Stimulated activated CD4-positive, alpha-beta T cell treated with anti-CD3 and anti-CD28 coated beads, Interleukin-15, amount 100 ng/mL, for 48 hours (primary cell): Measurements from ENCODE around the gene CASK.

Experiments
- DNase-seq, 2 donors: peaks; one replicate each; pipeline ENCODE4 v3.0.0-alpha.2; 2020; ENCODE audit warnings: low read depth in 2 of 2

CASK gene

DNA sequence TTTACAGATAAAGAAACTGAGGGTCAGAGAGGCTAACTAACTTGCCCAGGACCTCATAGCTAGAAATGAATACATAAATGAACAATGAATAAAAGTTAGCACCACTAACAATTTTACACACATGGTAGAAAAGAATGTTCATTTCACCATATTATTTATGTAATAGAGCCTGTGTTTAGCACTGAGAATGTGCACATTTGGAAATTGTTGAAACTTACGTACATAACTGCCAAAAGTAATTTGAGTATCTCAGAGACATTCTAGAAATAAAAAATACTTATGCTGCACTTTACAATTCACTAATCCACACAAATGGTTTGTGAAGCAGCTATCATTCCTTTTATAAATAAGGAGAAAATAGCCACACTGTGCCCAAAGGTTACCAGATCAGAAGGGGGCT is 9.9 kb downstream of the CASK start:
- DNase-seq: no peak

DNA sequence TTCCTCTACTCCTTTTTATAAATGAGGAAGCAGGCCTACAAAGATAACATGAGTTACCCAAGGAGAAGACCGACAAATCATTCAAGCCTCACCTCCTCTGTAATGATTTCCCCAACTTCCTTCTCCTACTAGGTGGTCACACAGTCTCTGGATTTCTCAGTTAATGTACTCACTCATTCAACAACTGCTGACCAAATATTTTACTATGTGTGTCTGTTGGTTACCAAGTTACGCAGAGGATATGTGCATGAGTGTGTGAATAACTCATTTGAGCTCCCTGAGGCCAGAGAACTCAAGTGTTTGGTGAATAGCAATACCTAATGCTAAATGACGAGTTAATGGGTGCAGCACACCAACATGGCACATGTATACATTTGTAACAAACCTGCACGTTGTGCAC is 10.4 kb downstream of the CASK start:
- no peak for DNase-seq

DNA sequence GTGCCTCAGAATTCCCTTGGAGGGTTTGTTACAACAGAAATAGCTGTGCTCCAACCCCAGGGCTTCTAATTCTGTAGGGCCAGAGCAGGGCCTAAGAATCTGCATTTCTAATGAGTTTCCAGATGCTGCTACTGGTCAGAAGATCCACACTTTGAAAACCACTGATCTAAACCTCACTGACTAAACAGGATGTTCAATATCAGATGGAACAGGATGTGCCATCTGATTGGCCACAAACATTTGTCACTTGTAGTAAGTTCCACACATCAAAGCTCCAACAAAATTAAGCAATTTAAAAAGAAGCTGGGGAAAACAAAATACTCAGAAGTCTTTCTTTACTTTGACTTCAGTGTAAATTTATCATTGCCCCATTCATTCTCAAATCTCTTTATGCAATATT is 14.3 kb downstream of the CASK start:
- no peak for DNase-seq

DNA sequence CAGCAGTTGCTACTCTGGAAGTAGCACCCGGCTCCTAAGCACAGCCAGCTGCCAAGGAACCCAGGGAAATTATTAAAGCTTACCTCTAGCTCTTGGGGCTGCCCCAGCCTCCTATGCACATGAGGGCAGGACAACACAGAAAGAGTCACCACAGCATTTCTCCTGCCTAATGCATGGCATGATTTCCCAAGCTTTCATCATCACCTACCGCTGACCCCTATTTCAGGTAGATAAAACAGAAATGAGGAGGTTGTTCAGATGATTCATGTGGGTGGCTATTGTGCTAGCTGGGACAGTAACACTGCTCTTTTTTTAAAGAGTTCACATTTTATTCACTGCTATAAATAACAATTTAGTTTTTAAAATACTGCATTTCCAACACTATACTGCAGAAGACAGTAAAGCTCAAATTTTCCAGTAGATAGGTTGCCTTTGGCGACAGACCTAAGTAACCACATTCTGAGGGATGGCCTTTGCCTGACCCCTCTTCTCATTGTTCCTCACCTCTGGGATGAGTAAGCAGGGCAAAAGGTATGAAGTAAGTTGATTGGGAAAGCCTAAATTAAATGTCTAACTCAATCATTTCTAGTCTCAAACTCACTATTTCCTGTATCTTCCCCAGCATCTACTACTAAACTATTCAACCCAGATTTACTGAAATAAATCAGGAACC is 16.7 kb downstream of the CASK start:
- no peak for DNase-seq

DNA sequence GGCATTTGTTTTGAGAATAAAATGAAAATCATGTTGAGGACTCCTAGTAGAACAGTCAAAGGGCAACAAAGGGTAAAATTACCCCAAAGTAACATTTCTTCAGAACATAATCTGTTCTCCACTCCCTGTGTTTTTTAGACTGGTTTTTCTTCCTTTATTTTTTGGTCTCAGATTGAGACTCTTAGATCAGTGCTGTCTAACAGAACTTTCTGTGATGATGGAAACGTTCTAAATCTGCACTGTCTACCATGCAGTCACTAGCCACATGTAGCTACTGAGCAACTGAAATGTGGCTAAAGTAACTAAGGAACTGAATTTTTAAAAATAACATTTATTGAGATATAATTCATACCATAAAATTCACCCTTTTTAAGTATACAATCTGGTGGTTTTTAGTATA is 19.8 kb downstream of the CASK start:
- DNase-seq: no peak

DNA sequence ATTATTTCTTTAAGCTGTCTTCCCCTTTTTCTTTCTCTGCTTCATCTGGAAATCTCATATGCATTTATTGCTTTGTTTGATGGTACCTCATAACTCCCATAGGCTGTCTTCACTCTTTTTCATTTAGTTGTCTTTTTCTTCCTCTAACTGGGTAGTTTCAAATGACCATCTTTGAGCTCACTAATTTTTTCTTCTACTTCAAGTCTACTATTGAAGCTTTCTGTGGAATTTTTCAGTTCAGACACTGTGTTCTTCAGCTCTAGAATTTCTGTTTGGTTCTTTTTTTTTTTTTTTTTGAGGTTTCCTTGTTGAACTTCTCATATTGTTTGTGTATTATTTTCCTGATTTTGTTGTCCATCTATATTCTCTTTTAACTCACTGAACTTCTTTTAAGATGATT is 23.0 kb downstream of the CASK start:
- no peak for DNase-seq

DNA sequence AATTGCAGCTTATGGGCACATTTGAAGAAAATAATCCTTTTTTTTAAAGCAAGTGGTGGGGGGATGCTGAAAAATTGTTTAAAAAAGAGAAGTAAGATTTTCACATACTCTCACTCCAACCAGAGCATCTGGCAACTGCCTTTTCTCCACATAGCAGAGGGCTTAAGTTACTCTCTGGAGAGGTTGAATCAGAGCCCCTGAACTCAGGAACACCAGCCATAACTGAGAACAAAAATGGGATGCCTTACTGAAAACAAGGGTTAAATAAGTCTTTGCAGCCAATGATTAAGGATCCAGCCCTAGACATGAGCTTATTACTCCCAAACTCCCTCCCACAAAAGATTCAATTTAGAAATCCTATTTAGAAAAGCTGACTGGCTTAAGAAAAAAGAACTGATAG is 27.5 kb downstream of the CASK start:
- DNase-seq: no peak

DNA sequence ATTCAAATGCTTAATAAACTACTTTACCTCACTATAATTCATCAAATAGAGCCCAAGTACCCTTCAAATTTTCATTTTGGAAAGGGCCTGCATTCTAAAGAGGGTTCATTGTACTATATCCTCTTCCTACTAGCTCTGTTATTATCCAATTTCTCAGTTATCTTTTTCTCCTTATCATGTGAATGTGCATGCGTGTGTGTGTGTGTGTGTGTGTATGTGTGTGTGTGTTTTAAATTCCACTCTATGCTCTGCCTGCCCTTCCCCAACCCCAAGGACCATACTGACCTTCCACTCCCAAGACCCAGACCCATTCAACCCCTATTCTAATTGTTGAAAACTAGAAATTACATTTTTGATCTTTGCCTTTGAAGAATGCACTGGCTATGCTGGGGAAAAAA is 33.3 kb downstream of the CASK start:
- DNase-seq: no peak

DNA sequence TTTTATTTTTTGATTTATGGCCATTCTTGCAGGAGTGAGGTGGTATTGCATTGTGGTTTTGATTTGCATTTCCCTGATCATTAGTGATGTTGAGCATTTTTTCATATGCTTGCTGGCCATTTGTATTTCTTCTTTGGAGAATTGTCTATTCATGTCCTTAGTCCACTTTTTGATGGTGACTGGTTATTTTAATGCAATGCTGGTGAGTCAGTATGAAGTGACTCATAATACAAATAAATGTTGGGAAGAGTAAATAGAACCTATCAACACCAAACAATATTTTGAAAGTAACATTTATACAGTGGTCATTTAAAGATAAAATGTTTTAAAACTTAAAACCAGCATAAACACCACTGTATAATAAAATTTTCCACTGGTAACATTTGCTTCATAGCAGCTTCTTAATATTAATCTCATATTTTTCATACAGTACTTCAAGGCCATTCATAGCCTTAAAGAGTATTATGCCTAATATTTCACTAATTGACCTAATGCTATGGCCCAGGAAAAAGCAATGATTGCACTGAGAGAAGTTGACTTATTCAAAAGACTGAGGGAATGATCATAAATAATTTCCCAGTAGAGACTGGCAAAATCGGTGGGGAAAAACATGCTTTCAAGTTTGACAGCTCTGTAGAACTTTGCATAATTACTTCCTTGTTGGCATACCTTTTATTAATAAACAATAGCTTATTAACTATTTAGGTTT is 33.9 kb downstream of the CASK start:
- DNase-seq: no peak

DNA sequence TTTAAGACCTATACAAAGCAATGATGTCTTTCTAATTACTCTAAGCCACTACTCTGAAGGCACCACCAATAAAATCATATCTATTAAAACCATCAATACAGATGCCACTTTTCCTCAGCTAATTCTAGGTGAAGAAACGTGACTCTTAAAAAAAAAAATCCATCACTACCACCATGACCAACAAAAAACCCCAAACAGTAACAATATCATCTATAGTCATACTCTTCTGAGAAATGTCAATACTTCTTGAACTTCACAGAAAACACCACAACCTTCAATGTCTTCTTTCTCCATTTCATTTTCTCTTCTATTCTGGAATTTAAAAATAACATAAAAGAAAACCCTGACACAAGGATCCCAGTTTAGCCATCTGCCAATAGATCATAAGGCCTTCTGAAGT is 35.7 kb downstream of the CASK start:
- no peak for DNase-seq

DNA sequence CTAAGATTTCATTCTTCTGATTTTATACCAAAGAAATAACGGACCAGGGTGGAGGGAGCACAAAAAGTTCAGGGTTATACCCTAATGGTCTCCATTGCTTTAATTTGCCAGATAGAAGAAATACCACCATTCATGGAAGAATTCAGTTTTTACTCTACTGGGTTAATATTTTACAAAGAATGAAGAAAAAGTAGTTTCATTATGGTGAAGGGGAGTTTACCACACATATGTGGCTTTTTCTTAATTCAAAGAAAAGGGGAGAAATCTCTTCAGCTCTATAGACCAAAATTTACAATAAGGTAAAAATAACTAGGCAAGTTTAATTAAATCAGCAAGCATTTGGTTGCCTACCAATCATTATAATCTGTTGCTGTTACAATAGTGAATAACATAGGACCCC is 37.6 kb downstream of the CASK start:
- no peak for DNase-seq

DNA sequence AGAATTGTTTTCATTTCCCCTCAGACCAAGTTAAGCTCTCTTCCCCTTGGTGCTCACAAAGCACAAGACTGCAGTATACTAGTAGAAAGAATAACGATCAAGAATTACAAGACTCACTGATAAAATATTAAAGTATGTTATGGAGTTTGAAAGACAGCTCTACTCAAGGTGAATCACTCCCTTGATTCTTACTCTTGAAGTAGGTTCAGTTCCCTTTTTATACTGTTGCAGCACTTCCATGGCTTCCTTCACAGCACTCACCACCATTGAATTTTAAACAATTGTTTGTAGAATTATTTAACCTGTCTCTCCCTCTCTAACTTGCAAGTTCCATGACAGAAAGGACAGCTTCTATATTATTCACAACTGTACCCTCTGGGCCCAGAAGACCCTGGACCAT is 42.2 kb downstream of the CASK start:
- DNase-seq: no peak

DNA sequence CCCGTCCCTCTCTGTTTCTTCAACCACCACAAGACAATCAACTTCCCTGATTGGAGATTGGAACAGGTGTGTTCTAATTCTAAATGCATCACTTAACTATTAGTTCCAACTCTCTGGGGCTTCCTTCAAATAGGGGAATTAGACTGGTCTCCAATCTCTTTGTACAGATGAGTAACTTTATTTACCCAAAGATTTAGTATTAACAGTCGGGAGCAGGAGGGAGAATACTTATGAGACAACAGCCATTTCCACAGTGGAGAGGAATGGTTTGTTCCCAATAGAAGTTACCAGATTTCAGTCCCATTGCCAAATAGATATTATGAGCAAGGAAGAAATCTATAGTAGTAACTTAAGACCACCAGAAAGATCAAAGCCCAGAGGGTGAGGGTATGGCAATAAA is 46.2 kb downstream of the CASK start:
- DNase-seq: no peak

DNA sequence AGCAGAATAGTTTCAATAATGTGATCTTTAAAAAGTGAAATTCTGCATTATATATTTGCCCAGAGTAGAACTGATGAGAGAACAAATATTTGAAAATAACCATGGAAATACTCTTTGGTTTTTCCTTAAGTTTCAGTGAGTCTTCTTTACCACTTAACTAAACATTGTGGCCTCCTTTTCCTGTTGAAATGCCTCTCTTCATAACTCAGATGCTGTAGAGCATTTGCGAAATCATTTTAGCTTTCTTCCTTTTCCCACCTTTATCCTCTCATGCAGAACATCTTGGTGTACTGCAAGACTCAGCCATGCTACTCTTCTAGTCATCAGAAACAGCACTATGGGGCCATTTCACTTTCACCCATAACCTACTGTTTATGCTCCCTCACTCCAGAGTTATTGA is 48.2 kb downstream of the CASK start:
- no peak for DNase-seq

DNA sequence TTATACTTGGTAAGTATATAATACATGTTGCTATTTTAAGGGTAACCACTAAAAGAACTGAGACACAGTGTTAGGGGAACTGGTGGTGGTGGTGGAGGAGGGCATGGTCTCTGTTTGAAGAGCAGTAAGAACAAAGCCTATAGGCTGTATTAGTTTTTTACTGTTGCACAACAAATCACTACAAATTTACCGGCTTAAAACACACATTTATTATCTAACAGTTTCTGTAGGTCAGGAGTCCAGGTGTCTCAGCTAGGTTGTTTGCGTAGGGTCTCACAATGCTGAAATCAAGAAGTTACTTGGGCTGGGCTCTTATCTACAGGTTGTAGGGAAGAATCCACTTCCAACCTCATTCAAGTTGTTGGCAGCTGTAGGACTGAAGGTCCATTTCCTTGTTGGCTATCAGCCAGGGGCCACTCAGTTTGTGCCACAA is 52.6 kb downstream of the CASK start:
- DNase-seq: no peak

DNA sequence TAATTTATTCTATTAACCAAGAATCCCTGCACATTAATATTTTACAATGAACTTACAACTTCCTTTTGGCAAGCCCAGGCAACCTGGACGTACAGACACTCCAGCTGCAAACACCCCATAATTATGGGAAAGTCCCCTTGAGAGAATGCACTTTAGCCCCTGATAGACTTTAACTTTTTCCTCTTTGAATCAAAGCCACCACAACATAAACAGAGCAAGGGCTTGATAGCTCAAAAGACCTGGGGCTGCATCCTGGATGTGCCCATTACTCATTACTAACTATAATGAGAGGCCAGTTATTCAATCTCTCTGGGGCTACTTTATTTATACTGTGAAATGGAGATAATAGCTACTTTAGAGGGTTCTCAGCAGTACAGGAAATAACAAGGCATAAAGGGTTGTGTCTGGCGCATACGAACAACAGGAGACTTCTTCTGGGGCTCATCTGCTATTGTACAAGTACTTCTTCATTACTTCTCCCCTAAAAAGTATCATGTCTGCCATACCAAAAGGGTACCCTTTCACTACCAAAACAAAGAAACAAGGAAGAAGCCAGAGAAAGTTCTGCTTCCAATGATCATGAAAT is 54.9 kb downstream of the CASK start:
- DNase-seq: no peak

DNA sequence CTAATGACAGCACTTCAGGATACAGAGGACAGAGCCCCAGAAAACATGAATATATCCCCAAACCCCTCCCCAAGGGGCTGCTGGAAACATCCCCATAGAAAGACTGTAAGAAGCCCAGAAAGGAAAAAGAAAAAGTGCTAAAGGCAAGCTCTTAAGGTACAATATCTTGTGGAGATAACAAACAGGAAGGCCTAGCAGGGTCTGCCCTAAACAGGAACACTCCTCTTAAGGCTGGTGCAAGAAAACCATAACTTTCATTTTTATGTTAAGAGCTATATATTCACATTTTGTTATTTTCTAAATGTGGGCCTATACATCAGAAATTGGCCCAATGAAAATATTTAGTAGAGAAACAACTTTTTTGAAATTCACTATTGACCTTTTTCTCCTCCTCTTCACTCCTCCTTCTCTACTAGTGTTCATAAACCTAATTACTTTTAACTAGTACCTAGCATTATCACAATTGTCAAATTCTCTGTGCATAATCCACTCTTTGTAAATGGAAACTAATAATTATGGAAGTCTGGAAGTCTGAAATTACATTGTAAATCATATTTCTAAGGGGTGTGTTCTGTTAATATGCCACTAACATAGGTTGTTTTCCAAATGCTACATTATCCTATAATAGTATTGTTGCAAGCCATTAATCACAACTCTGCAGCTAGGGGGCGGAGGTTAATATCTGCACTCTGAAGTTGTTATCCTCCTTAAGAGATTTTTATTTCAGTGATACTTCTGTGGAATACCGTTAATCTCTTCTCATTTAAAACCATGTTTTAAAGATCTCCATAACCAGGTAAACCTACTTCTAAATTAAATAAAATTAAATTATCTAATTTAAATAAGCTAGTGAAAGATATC is 59.8 kb downstream of the CASK start:
- no peak for DNase-seq

DNA sequence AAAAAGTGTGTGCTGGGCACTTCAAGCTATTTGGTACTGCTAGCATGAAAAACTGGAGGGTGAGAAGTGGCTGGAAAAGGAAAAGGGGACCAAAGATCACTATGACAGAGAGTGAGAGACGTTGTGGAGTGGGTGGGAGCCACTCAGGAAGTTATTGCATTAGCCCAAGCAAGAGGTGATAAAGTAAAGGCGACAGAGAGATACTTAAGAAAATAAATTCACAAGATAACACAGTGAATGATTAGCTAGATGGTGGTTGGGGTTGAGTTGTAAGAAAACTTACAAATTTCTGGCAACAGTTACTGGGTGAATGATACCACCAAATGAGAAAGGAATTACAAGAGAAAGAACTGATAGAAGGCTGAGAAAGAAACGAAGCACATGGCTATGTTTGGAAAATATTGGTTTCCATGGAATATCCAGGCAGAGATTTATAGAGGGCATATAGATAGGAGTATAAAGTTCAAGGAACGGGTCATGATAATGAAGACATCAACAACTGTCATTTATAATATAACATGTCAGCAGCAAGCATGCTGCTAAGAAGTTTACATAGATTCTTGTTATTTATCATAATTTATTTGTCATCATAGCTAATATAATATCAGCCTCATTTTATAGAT is 60.7 kb downstream of the CASK start:
- no peak for DNase-seq

DNA sequence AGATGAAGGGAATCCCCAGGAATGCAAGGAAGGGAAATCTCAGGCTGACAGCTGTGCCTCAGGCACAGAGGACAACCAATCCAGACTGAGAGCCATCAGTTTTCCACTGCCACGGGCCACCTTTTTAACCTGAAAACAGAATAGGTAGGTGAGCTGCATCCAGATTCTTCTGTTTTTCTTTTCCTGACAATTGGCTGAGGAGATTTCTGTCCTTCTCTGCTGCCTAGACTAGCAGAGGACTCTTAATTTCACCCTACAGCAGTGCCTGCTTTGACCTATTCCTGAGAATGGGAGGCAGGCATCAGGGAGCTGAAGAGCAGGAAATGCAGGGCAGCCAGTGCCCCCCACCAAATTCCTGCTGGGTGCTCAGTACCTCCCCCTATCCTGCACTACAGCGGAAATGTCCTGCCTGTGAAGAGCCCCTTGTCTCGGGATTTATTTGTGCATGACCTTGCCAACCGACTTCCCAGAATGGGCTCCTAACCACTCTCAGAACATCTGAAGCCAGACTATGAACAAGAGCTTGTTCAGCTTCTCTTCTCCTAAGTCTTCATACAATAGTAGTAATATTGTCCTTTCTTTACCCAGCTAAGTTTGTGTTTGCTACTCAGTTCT is 65.1 kb downstream of the CASK start:
- DNase-seq: no peak

DNA sequence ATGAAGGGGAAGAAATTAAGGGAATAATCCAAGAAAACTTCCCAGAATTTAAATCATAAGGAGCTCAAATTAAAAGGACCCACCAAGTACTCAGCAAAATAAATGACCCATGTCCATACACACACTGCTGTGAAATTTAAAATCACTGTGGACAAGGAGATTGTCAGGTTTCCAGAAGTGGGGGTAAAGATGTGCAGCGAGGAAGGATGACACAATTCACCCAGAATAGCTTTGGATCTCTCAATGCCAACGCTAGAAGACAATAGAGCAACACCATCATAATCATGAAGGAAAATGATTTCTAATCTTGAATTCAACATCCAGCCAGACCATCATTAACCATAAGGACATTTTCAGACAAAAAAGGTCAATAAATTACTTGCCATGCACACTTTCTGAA is 65.7 kb downstream of the CASK start:
- DNase-seq: no peak

DNA sequence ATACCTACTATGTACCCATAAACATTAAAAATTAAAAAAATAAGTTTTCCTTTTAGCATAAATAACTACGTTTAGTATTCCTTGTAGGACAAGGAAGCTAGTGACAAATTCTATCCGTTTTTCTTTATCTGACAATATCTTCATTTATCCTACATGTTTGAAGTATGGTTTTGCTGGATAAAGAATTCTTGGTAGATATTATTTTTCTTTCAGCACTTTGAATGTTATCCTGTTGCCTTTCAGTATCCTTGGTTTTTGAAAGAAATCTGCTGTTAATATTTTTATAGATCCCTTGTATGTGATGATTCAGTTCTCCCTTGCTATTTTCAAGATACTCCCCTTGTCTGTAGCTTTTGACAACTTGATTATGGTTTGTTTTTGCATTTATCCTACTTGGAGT is 76.6 kb downstream of the CASK start:
- DNase-seq: no peak
